Heart left ventricle (tissue), 16 donors: ENCODE results near the gene TATDN2. TPM values are rescaled to one million over a fixed set of nuclear protein-coding genes. Genes with fewer than 3 reads are reported as not detected.

Experiments used
- ATAC-seq, 4 donors: fragments of 200-7000 bp; cut with Tn5 transposase; one replicate each; pipeline ENCODE4 v1.9.1; 2020 to 2022; ENCODE audit warnings: moderate library complexity in 4 of 4, mild to moderate bottlenecking in 3 of 4, moderate number of reproducible peaks in 1 of 4
- DNase-seq, 5 donors: peaks; one replicate each; pipeline ENCODE4 v3.0.0-alpha.2; 2020
- H3K27ac ChIP-seq, 12 donors: fragments of 200-600 bp; sonication (generic) in 4 of 12; one replicate each; pipeline versions ENCODE4 v1.5.0 to v1.8.0; 2016 to 2022; ENCODE audit warnings: mild to moderate bottlenecking in 2 of 12
- H3K27me3 ChIP-seq, 9 donors: fragments of 200-600 bp; sonication (generic) in 2 of 9; one replicate each; pipeline versions ENCODE4 v1.5.1 to v1.8.0; 2016 to 2022; ENCODE audit warnings: mild to moderate bottlenecking in 3 of 9
- H3K36me3 ChIP-seq, 9 donors: fragments of 200-600 bp; sonication (generic) in 2 of 9; one replicate each; pipeline versions ENCODE4 v1.5.0 to v1.8.0; 2018 to 2022; ENCODE audit warnings: mild to moderate bottlenecking in 2 of 9
- H3K4me1 ChIP-seq, 12 donors: fragments of 200-600 bp; sonication (generic) in 4 of 12; one replicate each; pipeline versions ENCODE4 v1.5.0 to v1.8.0; 2016 to 2022; ENCODE audit warnings: mild to moderate bottlenecking in 3 of 12
- H3K4me3 ChIP-seq, 12 donors: fragments of 200-600 bp; sonication (generic) in 4 of 12; one replicate each; pipeline versions ENCODE4 v1.5.0 to v1.8.0; 2017 to 2022; ENCODE audit warnings: mild to moderate bottlenecking in 9 of 12, moderate library complexity in 4 of 12
- H3K9me3 ChIP-seq, 12 donors: fragments of 200-600 bp; sonication (generic) in 4 of 12; one replicate each; pipeline versions ENCODE4 v1.5.0 to v1.8.0; 2016 to 2022; ENCODE audit warnings: mild to moderate bottlenecking in 1 of 12
- POLR2A ChIP-seq, 2 donors: fragments of 450-650 bp; IDR thresholded peaks; one replicate each; pipeline ENCODE4 v1.6.1; 2017; ENCODE audit warnings: antibody characterized with exemption in 2 of 2, mild to moderate bottlenecking in 2 of 2, moderate library complexity in 2 of 2
- WGBS, 4 donors: extraction: QIAGEN DNeasy Blood & Tissue Kit in 2 of 4; methylation state at CpG; one replicate each; pipeline versions ENCODE4 v1.1.5 to v1.1.7; 2013 to 2018; 5-methylcytosine and 5-hydroxymethylcytosine counted together
- intact Hi-C, 10 donors: fragments of 100-400 bp; cut with DNase I; formaldehyde crosslinking; loops; one replicate each; pipeline versions ENCODE4 v1.11.1 to v1.14.2; 2022
- polyA plus RNA-seq, 2 donors: library from polyadenylated mRNA; stranded (reverse); fragments of 200-250 nt; gene quantifications; one replicate each; pipeline ENCODE4 v1.2.3, GENCODE V29; 2013
- total RNA-seq, 9 donors: library from RNA; depleted of rRNA in 2 of 9; stranded (reverse); fragments of >200 nt in 2 of 9; fragmentation: NEBNext Ultra II Directional in 3 of 9; extraction: Animal tissue kit (Norgen Biotek cat#: 25700) in 3 of 9; gene quantifications; one replicate each; pipeline versions ENCODE4 v1.1.0 to v1.2.4, GENCODE V29; 2016 to 2023
- TF ChIP-seq, protein P1 (sequence below), 12 donors: fragments of 200-600 bp; sonication (generic) in 4 of 12; IDR thresholded peaks; one replicate each; pipeline versions ENCODE4 v1.5.0 to v1.8.0; 2018 to 2022; ENCODE audit warnings: antibody characterized with exemption in 12 of 12, mild to moderate bottlenecking in 5 of 12
- donor health status: ischemic (EF 13 %, LVEDD 7.1; RV severe dilation, severe dysfunction).
- donor health status: healthy with polysubstance abuse.
- donor health status: DM: no; HTN: yes; CAD: no.
- donor health status: DM: no; HTN: no; CAD: no.
- donor health status: ischemic (EF 25% LVEDD 6.9; RV normal size, moderate dysfunction).
- donor health status: ischemic (EF 25% LVEDD 5.7; RV mildly dilated, moderate dysfunction).
- donor health status: healthy.
- donor health status: DM: yes; HTN: yes; CAD: no.
- donor health status: ischemic (EF 35%, LVEDD 5.7; RV mildly dilated, moderate dysfunction).
- donor health status: nonischemic (EF 11% LVEDD 7.7; RV severe dilation, severe dysfunction).
- donor health status: DM: yes; HTN: yes; CAD: no.
- donor health status: PGD.
- donor health status: ischemic (EF 29% LVEDD 5.4; RV normal size, mild dysfunction).
- donor health status: nonischemic (EF 23%, LVEDD 6.1; RV moderate dilation, normal function).

The TATDN2 gene
- total and polyA plus RNA-seq, 11 donors = 8.6 to 31.6 (median 16.8) TPM

GRCh38 chr3:10319251-10319650 lies 71.0 kb downstream of the TATDN2 start:
- Histone ChIP-seq H3K4me1 (peaks cover 0 to 33% (median 19%) of the 10 kb centered on the region in 12 donors), H3K9me3 (no peaks in the 10 kb centered on the region), H3K4me3 (peak overlapping the region in 3 of 12 donors; percentile 25 to 31 (median 30)), H3K27me3 (no peaks in the 10 kb centered on the region), H3K36me3 (peaks cover 0 to 50% (median 46%) of the 10 kb centered on the region in 9 donors), H3K27ac (no peak overlapping the region)
- WGBS, 4 donors = 67 to 75% (median 70%) methylated on average over 6 of the region's 6 CpGs
- TF ChIP-seq, protein P1, sequence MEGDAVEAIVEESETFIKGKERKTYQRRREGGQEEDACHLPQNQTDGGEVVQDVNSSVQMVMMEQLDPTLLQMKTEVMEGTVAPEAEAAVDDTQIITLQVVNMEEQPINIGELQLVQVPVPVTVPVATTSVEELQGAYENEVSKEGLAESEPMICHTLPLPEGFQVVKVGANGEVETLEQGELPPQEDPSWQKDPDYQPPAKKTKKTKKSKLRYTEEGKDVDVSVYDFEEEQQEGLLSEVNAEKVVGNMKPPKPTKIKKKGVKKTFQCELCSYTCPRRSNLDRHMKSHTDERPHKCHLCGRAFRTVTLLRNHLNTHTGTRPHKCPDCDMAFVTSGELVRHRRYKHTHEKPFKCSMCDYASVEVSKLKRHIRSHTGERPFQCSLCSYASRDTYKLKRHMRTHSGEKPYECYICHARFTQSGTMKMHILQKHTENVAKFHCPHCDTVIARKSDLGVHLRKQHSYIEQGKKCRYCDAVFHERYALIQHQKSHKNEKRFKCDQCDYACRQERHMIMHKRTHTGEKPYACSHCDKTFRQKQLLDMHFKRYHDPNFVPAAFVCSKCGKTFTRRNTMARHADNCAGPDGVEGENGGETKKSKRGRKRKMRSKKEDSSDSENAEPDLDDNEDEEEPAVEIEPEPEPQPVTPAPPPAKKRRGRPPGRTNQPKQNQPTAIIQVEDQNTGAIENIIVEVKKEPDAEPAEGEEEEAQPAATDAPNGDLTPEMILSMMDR (IDR thresholded peaks at IDR 0.05) = no peak
- no peak for TF ChIP-seq POLR2A (IDR thresholded peaks at IDR 0.05)
- intact Hi-C loops = no loop called here
- no peak for ATAC-seq
- no peak for DNase-seq

DNA sequence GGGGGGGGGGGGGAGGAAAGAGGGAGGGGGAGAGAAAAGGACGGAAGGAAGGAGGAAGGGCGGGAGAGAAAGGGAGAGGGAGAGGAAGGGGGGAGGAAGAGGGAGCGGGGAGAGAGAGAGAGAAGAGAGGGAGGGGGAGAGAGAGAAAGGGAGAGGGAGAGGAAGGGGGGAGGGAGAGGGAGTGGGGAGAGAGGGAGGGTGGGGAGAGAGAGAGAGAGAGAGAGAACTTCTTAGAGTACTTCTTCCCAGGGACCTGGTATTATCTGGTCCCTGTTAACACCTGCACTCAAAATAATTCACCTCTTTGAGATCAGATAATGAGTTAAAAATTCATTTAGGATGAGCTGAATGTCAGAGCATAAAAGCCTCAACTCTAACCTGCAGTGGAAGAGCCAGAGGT lies 71.5 kb downstream of the TATDN2 start:
- H3K4me3 ChIP-seq = peak overlapping the region; percentile 67 to 100 (median 88)
- H3K4me1 ChIP-seq = peaks cover 0 to 33% (median 19%) of the 10 kb centered on the region in 12 donors
- no peaks in the 10 kb centered on the region for H3K9me3 ChIP-seq
- H3K27me3 ChIP-seq = no peaks in the 10 kb centered on the region
- DNase-seq (no peak), ATAC-seq (no peak)
- TF ChIP-seq, protein P1 (IDR thresholded peaks at IDR 0.05) = no peak
- no peak for TF ChIP-seq POLR2A (IDR thresholded peaks at IDR 0.05)
- peak overlapping the region in 2 of 12 donors; percentile 86 to 91 for H3K27ac ChIP-seq
- H3K36me3 ChIP-seq = peaks cover 0 to 45% (median 41%) of the 10 kb centered on the region in 9 donors
- intact Hi-C loops = no loop called here
- 3 to 13% (median 11%) methylated on average over 3 of the region's 3 CpGs for WGBS, 4 donors

DNA sequence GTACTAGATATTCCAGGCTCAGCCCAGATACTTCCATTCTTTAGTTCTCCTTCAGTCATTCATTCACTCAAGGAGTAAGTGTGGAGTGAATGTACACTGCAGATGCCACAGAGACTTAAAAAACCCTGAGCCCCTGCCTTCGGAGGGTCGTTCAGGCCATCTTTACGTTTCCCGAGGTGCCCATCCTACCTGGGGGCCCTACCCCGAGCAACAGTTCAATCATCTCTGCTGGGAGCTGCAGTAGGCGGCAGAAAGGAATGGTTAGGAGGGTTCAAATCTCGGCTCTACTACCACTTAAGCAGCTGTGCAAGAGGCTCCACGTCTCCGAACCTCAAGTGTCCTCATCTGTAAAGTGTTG lies 72.0 kb downstream of the TATDN2 start:
- intact Hi-C loops = no loop called here
- peak overlapping the region in 10 of 12 donors; percentile 73 to 92 (median 85) for H3K27ac ChIP-seq
- H3K36me3 ChIP-seq = peaks cover 0 to 40% (median 36%) of the 10 kb centered on the region in 9 donors
- peaks cover 0 to 33% (median 19%) of the 10 kb centered on the region in 12 donors for H3K4me1 ChIP-seq
- H3K9me3 ChIP-seq = no peaks in the 10 kb centered on the region
- DNase-seq (no peak), ATAC-seq (peak in 1 of 4 donors; percentile 2)
- peak overlapping the region; percentile 67 to 100 (median 88) for H3K4me3 ChIP-seq
- WGBS, 4 donors = 0 to 1% (median 0%) methylated on average over 9 of the region's 9 CpGs
- no peaks in the 10 kb centered on the region for H3K27me3 ChIP-seq
- TF ChIP-seq POLR2A (IDR thresholded peaks at IDR 0.05) = no peak
- TF ChIP-seq, protein P1 (IDR thresholded peaks at IDR 0.05) = no peak

- Histone ChIP-seq H3K36me3 (peaks cover 0 to 25% (median 21%) of the 10 kb centered on the region in 9 donors), H3K27ac (peak overlapping the region in 7 of 12 donors; percentile 78 to 91 (median 85)), H3K27me3 (no peaks in the 10 kb centered on the region), H3K4me3 (peak overlapping the region in 11 of 12 donors; percentile 67 to 100 (median 88)), H3K9me3 (no peaks in the 10 kb centered on the region), H3K4me1 (peaks cover 0 to 29% (median 19%) of the 10 kb centered on the region in 12 donors)
- ATAC-seq (peak in 1 of 4 donors; percentile 5), DNase-seq (no peak)
- WGBS, 4 donors = 92 to 98% (median 95%) methylated on average over 4 to 8 of the region's 8 CpGs
- intact Hi-C loops = no loop called here
- no peak for TF ChIP-seq POLR2A (IDR thresholded peaks at IDR 0.05)
- TF ChIP-seq, protein P1 (IDR thresholded peaks at IDR 0.05) = no peak
Observed at GRCh38 chr3:10321630-10322351, 73.5 kb downstream of the TATDN2 start.
